Measurements from ENCODE around the gene AXIN2. TPM values are rescaled to one million over a fixed set of nuclear protein-coding genes. Genes with fewer than 3 reads are reported as not detected.

The AXIN2 gene
- total and polyA plus RNA-seq, 10 of the 15 experiments (the other 5 are each of a cell fraction or from before 2014, with no cell fraction given), result 0.47 to 7.8 (median 3.1) TPM

DNA sequence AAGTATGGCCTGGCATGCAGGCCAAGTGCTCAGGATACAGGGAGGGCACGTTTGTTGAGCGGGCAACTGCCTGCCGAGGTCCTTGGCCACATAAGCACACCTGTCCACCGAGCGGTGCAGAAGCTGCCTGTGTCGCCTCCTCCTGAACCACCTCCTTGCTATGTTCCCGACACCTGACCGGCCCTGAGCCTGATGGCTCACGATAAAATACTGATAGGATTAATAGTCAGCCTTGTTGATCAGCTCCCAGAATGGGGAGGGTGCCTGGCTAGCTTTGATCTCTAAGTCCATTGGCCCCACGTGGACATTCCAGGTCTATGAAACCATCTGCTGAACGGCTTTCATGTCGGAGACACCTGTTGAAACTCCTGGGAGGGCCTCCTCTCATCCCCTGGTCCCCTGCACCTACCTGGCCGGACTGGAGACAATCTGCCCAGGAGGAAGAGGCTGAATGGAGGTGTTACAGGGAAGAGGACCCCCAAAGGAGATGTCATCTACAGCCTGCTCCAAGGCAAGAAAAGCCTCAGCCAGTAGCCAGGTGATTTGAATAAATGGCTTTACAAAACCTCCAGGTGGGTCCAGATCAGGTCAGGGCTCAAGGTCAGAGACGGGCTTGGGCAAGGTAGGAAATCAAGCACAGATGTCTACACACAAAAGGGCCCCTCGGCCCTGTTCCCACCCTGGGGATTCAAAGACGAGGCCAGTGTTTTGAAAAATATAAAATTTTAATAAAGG lies 33.4 kb downstream of the AXIN2 start (continued):
- TF ChIP-seq, protein P1, sequence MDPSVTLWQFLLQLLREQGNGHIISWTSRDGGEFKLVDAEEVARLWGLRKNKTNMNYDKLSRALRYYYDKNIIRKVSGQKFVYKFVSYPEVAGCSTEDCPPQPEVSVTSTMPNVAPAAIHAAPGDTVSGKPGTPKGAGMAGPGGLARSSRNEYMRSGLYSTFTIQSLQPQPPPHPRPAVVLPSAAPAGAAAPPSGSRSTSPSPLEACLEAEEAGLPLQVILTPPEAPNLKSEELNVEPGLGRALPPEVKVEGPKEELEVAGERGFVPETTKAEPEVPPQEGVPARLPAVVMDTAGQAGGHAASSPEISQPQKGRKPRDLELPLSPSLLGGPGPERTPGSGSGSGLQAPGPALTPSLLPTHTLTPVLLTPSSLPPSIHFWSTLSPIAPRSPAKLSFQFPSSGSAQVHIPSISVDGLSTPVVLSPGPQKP (IDR thresholded peaks at IDR 0.05; ENCODE audit: low read depth, low read length), result no peak
- no peak for TF ChIP-seq LARP7 (IDR thresholded peaks at IDR 0.05)
- TF ChIP-seq STAT3 (IDR thresholded peaks at IDR 0.05; ENCODE audit: low read depth, low read length), result no peak
- TF ChIP-seq RAD51 (IDR thresholded peaks at IDR 0.05), result no peak
- no peak for TF ChIP-seq EZH2 (IDR thresholded peaks at IDR 0.05; ENCODE audit: borderline replicate concordance, control insufficient read depth, low read depth, low read length)

DNA sequence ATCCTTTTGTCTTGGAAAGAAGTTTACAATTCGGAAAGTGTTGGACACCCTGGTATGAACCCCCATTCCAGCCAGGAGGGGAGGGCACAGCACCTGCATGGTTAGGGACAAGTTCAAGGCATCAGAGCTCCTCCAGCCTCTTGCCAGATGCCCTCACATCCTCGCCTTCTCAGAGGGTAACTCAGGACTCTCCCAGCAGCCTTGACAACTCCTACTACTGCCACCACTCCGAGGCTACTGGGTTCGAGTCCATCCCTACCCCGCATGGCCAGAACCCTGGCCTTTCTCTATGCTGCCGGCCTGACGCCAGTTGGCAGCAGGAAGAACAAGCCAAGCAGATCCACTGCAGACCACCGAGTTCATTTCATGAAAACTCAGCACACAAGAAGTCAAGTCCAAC lies 34.1 kb downstream of the AXIN2 start:
- no peaks in the 10 kb centered on the region for H3K79me2 ChIP-seq (ENCODE audit: control insufficient read depth, insufficient read depth, low read length)
- TF ChIP-seq NR2F1 (conservative IDR thresholded peaks at IDR 0.05) (no peak), TBL1XR1 (IDR thresholded peaks at IDR 0.05; ENCODE audit: low read depth, low read length) (no peak), JUND (IDR thresholded peaks at IDR 0.05; ENCODE audit: low read depth, low read length) (no peak), TCF12 (IDR thresholded peaks at IDR 0.05; ENCODE audit: low read depth, low read length) (no peak), ZNF24 (IDR thresholded peaks at IDR 0.05) (no peak), MXI1 (IDR thresholded peaks at IDR 0.05; ENCODE audit: low read depth, low read length) (no peak), YBX1 (IDR thresholded peaks at IDR 0.05) (no peak)
- TF ChIP-seq, protein P2, sequence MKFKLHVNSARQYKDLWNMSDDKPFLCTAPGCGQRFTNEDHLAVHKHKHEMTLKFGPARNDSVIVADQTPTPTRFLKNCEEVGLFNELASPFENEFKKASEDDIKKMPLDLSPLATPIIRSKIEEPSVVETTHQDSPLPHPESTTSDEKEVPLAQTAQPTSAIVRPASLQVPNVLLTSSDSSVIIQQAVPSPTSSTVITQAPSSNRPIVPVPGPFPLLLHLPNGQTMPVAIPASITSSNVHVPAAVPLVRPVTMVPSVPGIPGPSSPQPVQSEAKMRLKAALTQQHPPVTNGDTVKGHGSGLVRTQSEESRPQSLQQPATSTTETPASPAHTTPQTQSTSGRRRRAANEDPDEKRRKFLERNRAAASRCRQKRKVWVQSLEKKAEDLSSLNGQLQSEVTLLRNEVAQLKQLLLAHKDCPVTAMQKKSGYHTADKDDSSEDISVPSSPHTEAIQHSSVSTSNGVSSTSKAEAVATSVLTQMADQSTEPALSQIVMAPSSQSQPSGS (IDR thresholded peaks at IDR 0.05; ENCODE audit: low read length), result no peak
- TF ChIP-seq, protein P3, sequence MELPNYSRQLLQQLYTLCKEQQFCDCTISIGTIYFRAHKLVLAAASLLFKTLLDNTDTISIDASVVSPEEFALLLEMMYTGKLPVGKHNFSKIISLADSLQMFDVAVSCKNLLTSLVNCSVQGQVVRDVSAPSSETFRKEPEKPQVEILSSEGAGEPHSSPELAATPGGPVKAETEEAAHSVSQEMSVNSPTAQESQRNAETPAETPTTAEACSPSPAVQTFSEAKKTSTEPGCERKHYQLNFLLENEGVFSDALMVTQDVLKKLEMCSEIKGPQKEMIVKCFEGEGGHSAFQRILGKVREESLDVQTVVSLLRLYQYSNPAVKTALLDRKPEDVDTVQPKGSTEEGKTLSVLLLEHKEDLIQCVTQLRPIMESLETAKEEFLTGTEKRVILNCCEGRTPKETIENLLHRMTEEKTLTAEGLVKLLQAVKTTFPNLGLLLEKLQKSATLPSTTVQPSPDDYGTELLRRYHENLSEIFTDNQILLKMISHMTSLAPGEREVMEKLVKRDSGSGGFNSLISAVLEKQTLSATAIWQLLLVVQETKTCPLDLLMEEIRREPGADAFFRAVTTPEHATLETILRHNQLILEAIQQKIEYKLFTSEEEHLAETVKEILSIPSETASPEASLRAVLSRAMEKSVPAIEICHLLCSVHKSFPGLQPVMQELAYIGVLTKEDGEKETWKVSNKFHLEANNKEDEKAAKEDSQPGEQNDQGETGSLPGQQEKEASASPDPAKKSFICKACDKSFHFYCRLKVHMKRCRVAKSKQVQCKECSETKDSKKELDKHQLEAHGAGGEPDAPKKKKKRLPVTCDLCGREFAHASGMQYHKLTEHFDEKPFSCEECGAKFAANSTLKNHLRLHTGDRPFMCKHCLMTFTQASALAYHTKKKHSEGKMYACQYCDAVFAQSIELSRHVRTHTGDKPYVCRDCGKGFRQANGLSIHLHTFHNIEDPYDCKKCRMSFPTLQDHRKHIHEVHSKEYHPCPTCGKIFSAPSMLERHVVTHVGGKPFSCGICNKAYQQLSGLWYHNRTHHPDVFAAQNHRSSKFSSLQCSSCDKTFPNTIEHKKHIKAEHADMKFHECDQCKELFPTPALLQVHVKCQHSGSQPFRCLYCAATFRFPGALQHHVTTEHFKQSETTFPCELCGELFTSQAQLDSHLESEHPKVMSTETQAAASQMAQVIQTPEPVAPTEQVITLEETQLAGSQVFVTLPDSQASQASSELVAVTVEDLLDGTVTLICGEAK (IDR thresholded peaks at IDR 0.05; ENCODE audit: borderline replicate concordance), result no peak
- in situ Hi-C loops (cut with MboI), result no loop called here
- POLR2A ChIA-PET, result no interaction called here
- H3K4me1 ChIP-seq (ENCODE audit: control insufficient read depth, insufficient read depth, low read length), result no peaks in the 10 kb centered on the region
- H3K9me3 ChIP-seq (replicated peaks; ENCODE audit: control insufficient read depth, insufficient read depth, low read length), result no peaks in the 10 kb centered on the region
- H2AFZ ChIP-seq (ENCODE audit: control insufficient read depth, low read depth, low read length), result no peak overlapping the region
- no peak overlapping the region for H3K9ac ChIP-seq (ENCODE audit: control insufficient read depth, insufficient read depth, low read length)
- ATAC-seq (no peak), DNase-seq (ENCODE audit: low read depth, low spot score) (no peak), FAIRE-seq (no peak)
- no peak overlapping the region for H3K4me2 ChIP-seq (ENCODE audit: control insufficient read depth, insufficient read depth)
- H4K20me1 ChIP-seq (ENCODE audit: control insufficient read depth, insufficient read depth), result no peaks in the 10 kb centered on the region
- H3K27me3 ChIP-seq (replicated peaks in 1 of 2; ENCODE audit: control insufficient read depth in 2 of 2, insufficient read depth in 2 of 2, low read length in 1 of 2), result no peaks in the 10 kb centered on the region
- SMC1A ChIA-PET (ENCODE audit: uncharacterized antibody, unreplicated experiment), result no interaction called here
- BruUV-seq (replicated peaks), result no TSS peak
- 32% methylated on average over 8 of the region's 8 CpGs for WGBS (ENCODE audit: insufficient coverage, insufficient replicate concordance, low lambda C conversion rate, missing lambda C conversion rate)
- intact Hi-C loops (cut with micrococcal nuclease; ENCODE audit: unreplicated experiment), result no loop called here
- peaks cover 0 to 2% of the 10 kb centered on the region in 2 experiments; a peak in 2 of 4 replicates for H3K36me3 ChIP-seq (ENCODE audit: control insufficient read depth in 2 of 2, insufficient read depth in 2 of 2, low read length in 1 of 2)
- H3K27ac ChIP-seq (ENCODE audit: control insufficient read depth, insufficient read depth), result no peak overlapping the region
- RAD21 ChIA-PET (ENCODE audit: unreplicated experiment), result no interaction called here
- H3K4me3 ChIP-seq, result no peak overlapping the region
- CTCF ChIA-PET, result no interaction called here
